ENCODE data around the gene FUBP3.

DNA sequence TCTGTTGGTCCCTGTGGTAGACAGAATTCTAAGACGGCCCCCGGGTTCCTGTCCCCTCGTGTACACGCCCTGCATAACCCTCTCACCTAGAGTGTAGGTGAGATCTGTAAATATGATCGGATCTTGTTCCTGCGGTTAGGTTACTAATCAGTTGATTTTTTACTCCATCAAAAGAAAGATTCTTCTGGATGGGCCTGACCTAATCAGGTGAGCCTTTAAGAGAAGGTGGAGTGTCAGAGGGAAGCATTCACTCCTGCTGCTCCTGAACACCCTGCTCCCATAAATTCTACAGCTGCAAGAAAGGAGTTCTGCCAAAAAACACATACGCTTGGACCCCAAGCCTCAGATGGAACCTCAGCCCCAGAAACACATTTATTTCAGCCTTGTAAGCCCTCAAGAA is 15.6 kb upstream of the FUBP3 start:
- TF ChIP-seq, protein P1, sequence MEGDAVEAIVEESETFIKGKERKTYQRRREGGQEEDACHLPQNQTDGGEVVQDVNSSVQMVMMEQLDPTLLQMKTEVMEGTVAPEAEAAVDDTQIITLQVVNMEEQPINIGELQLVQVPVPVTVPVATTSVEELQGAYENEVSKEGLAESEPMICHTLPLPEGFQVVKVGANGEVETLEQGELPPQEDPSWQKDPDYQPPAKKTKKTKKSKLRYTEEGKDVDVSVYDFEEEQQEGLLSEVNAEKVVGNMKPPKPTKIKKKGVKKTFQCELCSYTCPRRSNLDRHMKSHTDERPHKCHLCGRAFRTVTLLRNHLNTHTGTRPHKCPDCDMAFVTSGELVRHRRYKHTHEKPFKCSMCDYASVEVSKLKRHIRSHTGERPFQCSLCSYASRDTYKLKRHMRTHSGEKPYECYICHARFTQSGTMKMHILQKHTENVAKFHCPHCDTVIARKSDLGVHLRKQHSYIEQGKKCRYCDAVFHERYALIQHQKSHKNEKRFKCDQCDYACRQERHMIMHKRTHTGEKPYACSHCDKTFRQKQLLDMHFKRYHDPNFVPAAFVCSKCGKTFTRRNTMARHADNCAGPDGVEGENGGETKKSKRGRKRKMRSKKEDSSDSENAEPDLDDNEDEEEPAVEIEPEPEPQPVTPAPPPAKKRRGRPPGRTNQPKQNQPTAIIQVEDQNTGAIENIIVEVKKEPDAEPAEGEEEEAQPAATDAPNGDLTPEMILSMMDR (IDR thresholded peaks at IDR 0.05; ENCODE audit: insufficient read depth, low read length), result no peak
- TF ChIP-seq POLR2AphosphoS5 (IDR thresholded peaks at IDR 0.05; ENCODE audit: low read depth) (no peak), GABPA (IDR thresholded peaks at IDR 0.05; ENCODE audit: low read depth) (no peak), SPI1 (IDR thresholded peaks at IDR 0.05; ENCODE audit: borderline replicate concordance, low read depth) (no peak)
- TF ChIP-seq, protein P2, sequence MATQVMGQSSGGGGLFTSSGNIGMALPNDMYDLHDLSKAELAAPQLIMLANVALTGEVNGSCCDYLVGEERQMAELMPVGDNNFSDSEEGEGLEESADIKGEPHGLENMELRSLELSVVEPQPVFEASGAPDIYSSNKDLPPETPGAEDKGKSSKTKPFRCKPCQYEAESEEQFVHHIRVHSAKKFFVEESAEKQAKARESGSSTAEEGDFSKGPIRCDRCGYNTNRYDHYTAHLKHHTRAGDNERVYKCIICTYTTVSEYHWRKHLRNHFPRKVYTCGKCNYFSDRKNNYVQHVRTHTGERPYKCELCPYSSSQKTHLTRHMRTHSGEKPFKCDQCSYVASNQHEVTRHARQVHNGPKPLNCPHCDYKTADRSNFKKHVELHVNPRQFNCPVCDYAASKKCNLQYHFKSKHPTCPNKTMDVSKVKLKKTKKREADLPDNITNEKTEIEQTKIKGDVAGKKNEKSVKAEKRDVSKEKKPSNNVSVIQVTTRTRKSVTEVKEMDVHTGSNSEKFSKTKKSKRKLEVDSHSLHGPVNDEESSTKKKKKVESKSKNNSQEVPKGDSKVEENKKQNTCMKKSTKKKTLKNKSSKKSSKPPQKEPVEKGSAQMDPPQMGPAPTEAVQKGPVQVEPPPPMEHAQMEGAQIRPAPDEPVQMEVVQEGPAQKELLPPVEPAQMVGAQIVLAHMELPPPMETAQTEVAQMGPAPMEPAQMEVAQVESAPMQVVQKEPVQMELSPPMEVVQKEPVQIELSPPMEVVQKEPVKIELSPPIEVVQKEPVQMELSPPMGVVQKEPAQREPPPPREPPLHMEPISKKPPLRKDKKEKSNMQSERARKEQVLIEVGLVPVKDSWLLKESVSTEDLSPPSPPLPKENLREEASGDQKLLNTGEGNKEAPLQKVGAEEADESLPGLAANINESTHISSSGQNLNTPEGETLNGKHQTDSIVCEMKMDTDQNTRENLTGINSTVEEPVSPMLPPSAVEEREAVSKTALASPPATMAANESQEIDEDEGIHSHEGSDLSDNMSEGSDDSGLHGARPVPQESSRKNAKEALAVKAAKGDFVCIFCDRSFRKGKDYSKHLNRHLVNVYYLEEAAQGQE (IDR thresholded peaks at IDR 0.05; ENCODE audit: insufficient replicate concordance, low read depth), result no peak
